Stimulated activated naive CD8-positive, alpha-beta T cell treated with anti-CD3 and anti-CD28 coated beads, Interleukin-15, Interleukin-2, amounts not matched to agents 100 U/mL and 50 U/mL, for 24 hours (primary cell): ENCODE measurements around the gene RALB.
A peak's percentile ranks its signal among the peaks of the same experiment; 100 is the strongest.
"Not testable (repeated sequence)": the region's sequence is repeated elsewhere in the genome, so short reads cannot be mapped to it uniquely, and the experiment has no call there.

Experiments
- ATAC-seq: fragments of 150-1000 bp; cut with Tn5 transposase; one replicate; pipeline ENCODE4 v1.10.0; 2021
- DNase-seq: peaks from one replicate; pipeline ENCODE4 v3.0.0; 2021

Gene RALB

DNA sequence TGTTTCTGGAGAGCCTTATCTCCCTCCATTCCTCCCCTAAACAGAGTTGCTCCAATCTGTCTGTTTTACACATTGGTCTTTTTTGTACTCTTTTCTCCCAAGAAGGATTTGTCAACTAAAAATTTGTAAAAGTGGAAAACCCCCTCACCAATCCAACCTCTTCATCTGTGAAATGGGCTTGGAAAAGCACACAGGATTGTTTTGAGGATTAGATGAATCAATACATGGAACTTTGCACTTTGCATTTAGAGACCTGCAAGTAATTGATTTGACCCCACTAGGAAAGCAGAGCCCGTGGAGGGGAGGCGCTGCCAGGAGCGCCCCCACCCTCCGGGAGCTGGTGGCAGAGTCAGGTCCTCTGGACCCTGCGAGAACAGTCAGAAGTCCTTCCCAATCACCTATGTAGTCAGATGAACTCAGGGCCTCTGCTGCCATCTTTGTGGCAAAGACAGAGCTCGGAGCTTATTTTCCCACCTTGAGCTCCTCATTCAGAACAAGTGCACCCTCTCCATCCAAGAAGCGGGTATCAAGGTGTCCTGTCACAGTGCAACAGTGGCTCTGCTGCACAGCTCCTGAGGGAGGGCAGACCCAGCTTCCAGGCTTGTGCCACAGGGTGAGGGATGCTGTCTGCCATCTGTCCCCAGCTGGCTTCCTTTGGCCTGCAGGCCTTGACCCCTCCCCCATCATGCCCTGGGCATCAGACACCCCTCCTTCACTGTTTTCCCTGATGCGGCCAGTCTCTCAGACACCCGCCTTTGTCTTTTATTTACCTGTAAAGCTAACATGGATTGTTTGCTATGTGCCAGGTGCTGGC, 27.7 kb upstream of the RALB start:
- DNase-seq (no peak), ATAC-seq (no peak)

DNA sequence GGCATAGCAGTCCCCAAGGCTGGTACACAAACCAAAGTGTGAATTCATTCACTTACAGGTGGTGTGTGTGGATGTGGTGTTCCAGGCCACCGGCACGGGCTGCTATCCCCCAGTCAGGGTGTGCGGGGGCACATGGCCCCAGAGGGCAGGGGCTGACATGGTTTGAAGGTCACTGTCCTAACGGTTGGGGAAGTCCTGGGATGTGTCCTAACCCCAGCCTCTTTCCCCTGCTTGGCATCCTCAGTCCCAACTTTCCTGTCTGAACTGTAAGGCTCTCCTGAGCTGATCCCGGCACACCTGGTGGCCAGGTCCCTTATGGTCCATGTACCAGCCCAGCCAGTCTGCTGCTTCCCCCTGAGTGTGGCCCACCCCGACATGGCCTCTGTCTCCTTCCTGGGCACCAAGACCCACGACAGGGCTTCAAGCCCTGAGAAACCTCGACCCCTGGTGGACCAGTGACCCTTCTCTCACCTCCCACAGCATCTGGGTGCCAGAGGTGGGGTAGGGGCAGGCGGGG, 27.0 kb upstream of the RALB start:
- no peak for ATAC-seq

DNA sequence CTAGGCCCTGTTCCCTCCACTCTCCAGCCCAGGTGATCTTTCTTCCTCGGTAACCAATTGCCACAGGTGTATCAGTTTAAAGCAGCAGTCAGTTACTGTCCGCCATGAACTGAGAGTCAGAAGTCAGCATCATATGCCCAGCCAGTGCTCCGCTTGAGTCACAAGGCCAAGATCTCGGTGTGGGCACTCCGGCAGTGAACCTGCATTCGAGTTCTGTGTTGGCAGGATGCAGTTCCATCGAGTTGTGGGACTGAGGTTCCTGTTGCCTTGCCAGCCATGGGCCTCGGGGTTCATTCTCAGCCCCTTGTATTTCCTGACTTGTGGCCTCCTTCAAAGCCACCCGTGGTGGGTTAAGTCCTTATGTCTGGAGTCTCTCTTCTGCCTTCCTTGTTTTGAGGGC, 26.3 kb upstream of the RALB start:
- ATAC-seq (no peak), DNase-seq (no peak)

More for the DNA sequence above, 27.0 kb upstream of the RALB start:
- DNase-seq: no peak

DNA sequence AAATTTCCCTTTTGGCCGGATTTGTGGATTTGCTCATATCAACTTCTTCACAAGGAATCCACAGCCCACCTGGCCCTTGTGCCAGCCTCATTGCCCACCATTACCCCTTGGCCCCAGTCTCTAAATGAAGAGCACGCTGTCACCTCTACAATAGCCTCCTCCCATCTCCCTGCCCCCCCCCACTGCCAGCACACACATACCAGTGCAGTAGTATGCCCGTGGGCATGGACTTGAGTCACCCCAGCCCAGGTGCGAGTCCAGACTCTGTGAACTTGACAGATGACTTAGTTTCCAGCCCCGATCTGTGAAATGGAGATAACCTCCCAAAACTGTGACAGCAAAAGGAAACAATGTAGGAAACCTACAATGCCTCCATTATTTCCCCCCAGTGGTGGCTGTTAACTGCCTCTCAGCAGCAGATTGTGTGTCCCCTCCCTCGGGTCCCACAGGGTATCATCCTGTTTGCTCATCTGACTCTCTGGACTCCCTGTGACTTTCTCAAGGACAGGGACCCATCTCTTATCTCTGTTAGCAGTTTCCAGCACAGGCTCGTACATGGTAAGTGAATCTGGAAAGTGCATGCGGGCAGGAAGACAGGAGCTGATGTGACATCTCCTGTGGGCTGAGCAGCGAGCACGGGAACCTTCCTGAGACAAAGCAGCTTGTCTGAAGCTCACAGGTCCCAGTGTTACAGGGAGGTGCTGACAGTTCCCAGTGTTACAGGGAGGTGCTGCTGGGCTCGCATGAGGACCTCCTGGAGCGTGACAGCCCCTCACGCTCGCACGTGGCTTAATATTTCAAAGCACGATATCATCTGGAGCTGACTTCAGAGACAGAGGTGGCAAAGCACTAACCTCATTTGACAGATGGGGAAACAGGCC, 25.3 kb upstream of the RALB start:
- ATAC-seq: no peak
- peak; percentile 42 for DNase-seq

DNA sequence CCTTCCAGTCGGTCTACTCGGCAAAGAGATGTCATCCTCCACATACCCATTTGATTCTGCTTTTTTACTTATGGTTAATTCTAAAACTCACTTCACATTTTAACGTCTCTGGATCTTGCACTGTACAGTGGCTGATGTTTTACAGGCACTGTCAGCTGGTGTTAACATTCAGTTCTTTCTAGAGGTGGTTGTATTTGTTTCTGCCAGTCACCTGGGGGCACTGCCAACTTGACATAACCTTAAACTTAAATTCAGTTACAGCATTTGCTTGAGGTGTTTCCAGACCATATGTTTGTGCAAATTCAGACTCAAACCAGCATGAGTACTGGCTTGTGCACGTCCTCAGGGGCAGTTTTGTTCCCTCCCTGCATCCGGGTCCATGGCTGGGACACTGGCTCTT, 24.1 kb upstream of the RALB start:
- DNase-seq (no peak), ATAC-seq (no peak)

DNA sequence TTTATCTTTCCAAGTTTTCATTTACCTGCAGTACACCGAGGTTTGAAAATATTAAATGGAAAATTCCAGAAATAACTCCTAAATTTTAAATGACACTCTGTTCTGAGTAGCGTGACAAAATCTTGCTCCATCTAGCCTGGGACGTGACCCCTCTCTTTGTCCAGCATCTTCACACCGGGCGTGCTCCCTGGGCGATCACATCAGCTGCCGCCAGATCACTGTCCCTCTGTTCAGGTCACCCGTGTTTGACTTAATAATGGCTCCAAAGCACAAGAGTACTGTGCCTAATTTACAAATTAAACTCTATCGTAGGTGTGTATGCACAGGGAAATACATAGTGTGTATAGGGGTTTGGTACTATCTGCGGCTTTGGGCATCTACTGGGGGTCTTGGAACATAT, 23.3 kb upstream of the RALB start:
- DNase-seq (no peak), ATAC-seq (no peak)

DNA sequence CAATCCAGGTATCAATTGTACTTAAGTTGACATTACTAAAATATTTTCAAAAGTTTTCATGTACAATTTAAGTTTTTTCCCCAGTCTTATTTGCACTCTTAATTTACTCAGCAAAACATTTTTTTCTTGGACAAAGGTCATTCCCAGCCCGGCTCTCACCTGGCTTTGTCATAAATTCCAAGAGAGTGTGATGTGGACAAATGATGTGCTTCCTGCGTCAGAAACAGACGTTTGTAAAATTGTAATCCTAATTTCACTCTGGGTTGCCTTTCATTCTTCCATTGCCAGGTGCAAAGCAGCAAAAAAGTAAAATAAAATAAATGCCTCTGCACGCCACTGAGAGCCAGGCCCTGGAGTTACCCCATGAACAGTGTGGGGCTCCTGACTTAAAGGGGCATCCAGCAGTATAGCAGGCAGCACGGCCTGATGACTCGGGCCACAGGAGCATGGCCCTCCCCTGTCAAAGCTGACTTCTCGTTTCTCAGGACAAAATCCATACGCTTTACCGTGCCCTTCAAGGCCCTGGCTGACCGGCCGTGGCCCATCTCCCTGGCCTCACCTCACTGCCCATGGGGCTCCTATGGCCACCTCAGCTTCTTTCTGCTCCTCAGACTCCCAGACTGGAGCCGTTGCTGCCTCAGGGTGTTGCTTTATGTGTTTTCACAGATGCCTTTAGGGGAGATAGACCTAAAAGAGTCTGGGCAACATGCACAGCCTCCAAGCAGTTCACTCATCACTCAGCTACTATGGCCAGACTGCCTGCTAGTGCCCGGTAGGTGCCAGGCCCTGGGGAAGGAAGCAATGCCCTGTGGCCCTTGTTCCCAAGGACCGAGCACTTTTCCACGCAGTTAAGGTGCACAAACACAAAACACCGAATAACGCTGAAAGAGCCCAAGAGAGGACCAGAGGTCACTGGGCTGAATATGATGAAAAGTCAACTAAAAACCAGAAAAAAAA, 21.9 kb upstream of the RALB start:
- DNase-seq (no peak), ATAC-seq (no peak)

DNA sequence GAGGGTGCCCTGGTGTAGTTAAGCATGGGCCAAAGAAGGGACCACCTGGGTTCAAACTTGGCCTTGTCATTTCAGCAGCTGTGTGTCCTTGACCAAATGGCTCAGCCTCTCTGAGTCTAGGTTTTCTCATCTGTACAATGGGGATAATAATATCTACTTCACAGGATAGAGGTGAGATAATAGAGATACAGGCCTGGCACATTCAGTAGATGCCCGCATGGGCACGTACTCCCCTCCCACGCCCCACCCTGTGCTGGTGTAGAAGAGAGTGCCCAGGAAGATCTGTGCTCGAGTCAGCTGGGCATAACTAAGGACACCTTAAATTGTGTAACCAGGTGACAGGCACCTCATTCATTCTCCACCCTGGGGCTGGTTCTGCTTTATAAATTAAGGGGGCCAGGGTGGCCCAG, 21.1 kb upstream of the RALB start:
- DNase-seq (peak; percentile 66), ATAC-seq (peak; percentile 29)

DNA sequence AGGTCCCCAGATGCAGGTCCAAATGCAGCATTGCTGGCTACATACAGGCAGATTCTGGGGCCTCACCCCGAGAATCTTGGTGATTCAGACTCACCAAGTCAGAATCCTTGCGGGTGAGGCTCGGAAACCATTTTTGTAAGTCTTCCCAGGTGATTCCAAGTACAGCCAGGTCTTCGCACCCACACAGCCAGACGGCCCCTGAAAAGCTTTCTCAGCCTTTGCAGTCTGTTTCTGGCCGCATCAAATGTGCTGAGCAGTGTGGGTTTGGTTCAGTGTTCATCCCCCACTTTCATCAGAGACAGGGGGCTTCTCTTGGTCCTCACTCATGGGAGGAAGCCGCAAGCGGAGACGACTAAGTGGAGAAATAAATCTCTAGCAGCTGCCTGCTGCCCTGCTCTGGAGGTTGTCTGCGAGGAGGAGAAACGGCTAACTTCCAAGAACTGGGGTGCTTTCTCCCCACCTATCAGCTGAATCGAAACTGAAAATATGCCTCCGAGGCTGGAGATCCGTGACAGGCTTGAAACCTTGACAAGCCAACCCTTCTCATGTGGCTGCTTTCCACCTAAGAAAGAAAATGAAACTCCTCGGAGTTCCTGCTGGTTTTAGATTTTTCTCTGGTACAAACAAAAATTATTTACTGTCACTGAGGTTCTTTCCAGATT, 20.5 kb upstream of the RALB start:
- DNase-seq: peak; percentile 68
- peak; percentile 84 for ATAC-seq

DNA sequence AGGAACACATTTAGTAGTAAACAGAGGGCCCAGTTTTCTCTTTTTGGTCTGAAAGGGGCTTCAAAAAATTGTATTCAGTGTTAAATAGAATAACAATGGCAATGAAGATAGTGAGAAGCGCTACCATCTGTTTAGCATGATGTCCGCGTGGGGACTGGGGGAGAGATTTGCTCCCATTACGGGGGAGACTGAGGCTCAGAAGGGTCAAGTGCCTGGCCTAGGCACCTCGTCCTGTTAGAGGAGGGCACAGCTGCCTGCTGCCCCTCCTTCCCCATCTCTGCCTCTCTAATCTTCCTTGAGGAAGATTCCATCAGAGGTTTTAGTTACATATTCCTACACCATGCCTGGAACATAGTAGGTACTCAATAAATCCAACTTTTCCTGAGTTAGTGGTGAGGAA, 19.4 kb upstream of the RALB start:
- DNase-seq: no peak

DNA sequence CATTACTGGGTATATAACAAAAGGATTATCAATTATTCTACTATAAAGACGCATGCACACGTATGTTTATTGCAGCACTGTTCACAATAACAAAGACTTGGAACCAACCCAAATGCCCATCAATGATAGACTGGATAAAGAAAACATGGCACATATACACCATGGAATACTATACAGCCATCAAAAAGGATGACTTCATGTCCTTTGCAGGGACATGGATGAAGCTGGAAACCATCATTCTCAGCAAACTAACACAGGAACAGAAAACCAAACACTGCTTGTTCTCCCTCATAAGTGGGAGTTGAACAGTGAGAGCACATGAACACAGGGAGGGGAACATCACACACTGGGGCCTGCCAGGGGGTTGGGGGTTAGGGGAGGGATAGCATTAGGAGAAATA, 17.5 kb upstream of the RALB start:
- not testable (repeated sequence) for ATAC-seq, DNase-seq

More for the DNA sequence above, 19.4 kb upstream of the RALB start:
- ATAC-seq: no peak

DNA sequence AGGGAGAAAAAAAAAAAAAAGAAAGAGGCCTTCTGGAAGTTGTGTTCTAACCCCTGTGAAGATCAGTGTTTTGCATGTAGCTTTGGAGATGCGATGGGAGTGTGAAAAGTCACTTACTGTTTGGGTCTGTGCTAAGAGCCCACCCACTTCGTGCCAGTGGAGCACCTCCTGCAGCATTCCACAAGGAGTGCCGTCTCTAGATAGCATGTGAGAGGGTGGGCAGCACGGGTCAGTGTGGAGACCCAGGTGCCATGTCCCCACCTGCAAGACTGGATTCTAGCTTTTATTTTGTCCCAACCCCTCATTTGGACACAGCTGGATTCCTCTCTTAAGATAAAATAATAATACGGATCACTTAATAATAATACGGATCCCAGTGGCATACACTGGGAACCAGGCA, 17.0 kb upstream of the RALB start:
- DNase-seq (no peak), ATAC-seq (no peak)

DNA sequence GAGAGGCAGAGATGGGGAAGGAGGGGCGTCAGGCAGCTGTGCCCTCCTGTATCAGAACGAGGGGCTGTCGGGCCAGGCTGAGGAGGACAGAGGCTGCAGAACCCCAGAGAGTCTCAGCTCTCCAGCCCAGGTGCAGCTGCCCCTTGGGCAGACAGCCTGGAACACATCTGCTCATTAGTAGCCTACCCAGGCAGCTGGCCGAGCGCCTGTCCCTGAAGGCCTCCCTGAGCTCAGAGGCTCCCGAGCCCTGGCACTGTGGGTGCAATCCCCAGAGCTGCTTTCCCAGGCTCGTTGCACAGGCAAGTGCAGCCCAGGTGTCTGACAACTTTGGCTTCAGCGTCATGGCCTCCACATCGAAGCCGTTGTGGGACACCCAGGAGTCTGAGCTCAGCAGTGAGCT, 16.3 kb upstream of the RALB start:
- DNase-seq (no peak), ATAC-seq (no peak)

DNA sequence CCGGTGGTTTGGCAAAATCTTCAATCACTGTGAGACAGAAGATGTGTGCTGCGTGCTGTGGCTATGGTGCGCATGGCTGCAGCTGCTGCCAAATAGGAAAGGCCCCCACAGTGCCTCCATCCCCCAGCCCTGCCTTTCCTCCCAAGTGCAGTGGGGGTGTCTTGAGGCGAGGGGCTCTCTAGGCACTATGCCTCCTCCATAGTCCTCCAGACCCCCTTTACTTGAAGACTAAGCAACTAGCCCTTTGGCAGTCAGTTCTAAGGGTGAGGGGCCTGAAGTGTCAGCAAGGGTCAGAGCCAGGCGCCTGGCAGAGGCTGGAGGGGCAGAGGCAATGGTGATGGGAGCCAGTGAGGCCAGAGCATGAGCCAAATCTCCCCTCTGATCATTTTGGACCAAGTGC, 15.9 kb upstream of the RALB start:
- DNase-seq (no peak), ATAC-seq (no peak)

DNA sequence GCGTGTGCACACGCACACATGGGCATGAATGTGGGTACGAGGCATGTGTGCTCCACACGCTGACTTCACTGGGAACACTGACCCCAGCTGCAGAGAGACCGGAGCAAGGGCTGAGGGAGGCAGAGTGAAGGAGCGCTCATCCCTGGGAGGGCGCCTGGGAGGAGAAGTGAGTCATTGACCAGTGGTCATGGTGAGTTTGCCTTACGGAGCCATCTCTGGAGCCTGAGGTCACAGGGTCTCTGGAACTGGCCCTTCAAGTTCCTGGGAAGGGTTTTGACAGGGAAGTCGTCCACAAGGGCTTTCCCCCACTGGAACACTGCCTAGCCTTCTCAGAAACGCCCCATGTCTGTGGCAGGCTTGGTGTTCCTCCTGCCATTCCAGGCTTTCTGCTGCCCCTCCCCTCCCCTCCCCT, 15.2 kb upstream of the RALB start:
- no peak for ATAC-seq
- DNase-seq: no peak

DNA sequence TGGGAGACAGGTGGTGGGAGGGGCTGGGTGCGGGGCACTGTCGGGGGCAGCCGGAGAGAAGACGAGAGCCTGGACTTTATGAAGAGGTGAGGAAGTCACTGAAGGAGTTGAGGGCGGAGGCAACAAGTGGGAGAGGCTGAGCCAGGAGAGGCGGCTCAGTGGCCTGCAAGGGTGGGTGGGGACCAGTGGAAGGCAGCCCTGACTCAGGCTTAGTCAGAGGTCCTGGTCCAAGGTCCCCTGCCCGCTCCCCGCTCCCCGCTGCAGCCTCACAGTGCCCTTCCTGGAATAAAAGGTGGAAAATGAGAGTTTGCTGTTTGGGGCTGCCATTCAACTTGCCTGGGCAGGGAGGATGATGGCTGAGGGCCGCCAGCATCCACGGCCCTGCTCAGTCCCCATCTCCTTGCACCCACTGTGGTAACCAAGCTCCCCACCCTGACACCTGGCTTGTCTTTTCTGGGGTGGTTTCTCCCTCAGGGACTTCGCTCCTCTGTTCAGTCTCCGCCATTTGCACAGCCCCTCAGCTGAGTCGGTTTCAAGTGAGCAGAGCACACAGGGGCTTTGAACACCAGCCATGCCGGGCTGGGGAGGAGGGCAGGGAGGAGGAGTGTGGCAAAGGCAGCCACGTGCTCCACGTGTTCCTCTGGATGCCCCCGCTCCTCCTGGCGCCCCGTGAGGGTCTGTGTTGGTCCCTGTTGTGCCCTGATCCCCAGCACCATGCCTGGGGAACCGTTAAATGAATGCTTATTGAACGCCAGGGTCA, 13.7 kb upstream of the RALB start:
- DNase-seq: no peak

DNA sequence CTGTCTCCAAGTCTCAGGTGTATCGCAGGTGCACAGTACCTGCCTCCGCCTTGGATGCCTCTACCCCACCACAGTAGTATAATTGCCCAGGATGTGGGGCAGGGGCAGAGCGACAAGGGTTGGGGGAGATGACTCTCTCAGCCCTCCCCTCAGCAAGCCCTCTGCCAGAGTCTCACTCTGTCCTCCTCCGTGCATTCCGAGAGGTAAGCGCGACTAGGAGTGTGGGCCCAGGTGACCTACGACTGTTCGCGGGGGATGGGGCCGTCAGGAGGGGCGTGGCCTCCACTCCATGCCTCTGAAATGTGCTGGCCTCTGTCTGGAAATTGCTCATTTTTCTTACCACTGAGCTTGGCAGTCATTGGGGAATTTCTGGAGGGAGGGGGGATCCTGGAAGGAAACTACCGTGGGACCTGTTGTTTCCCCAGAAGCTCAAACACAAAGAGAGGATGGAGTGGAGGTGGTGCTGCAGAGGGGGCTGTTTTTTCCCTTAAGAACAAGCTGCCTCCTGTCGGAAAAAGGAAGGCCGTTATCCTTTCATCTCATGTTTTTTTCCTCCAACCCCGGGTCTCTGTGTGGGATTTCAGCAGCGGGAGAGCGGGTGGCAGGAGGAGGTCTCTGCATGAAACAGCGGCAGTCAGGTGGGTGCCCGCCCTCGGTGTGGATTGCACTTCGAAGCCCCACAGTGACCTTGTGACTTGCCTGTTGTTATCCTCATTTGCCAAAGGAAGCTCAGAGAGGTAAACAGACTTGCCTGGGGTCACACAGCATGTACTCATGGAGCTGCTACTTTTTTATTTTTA, 13.0 kb upstream of the RALB start:
- ATAC-seq (peak; percentile 8), DNase-seq (no peak)

More for the DNA sequence above, 13.7 kb upstream of the RALB start:
- ATAC-seq: no peak

DNA sequence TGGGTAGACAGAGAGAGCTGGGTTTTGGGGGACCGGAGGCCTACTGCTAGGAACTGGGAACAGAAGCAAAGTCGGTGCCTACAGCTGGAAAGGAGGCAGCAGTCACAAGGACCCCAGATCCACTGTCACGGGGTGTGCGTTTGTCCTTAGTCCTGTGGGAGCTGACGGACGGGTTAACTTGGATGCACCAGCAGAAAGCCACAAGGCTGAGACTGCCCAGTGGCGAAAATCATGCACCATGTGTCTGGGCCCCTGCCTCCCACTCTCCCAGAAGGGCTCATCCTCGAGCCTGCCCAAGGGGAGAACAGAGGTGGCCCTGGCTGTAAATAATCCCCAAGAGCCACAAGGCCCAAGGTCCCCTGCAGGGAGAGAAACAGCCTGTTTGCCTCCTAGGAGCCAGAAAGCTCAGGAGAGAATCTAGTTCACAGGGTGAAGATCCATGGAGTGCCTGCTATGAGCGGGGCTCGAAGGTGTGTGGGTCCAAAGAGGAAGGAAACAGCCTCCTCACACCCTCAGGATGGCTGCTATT, 11.7 kb upstream of the RALB start:
- no peak for ATAC-seq
- no peak for DNase-seq

DNA sequence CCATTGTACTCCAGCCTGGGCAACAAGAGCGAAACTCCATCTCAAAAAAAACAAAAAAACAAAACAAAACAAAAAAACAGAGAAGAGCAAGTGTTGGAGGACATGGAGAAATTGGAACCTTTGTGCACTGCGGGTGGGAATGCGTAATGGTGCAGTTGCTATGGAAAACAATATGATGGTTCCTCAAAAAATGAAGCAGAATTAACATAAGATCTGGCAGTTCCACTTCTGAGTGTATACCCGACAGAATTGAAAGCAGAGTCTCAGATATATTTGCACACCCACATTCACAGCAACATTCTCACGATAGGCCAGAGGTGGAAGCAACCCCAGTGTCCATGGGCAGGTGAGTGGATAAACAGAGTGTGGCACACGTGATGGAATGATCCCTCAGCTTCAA, 11.0 kb upstream of the RALB start:
- no peak for ATAC-seq
- no peak for DNase-seq

DNA sequence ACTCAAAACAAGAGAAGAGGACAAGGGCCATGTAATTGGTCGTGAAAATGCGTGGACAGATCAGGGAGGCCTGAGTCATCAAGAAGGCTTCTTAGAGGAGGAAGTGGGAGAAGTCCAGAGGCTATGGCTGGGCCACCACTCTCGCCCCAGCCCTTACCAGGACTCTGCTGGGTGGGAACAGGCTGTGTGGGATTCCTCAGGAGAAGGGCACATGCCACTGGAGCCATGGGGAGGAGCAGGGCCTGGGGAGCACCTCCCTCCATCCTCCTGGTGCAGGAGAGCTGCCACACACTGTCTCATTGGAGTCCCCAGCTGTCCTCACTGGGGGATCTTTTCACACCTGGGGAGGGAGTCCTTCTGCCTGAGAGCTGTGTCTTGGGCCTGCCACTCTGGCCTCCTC, 9.4 kb upstream of the RALB start:
- DNase-seq (no peak), ATAC-seq (no peak)
